Smooth muscle cell of the brain vasculature (primary cell): ENCODE measurements around the gene DCTN3.

Experiments used
- DNase-seq: peaks from one replicate; pipeline ENCODE4 v3.0.0-alpha.2; 2012; ENCODE audit warnings: low read depth, low spot score

DCTN3 gene

DNA sequence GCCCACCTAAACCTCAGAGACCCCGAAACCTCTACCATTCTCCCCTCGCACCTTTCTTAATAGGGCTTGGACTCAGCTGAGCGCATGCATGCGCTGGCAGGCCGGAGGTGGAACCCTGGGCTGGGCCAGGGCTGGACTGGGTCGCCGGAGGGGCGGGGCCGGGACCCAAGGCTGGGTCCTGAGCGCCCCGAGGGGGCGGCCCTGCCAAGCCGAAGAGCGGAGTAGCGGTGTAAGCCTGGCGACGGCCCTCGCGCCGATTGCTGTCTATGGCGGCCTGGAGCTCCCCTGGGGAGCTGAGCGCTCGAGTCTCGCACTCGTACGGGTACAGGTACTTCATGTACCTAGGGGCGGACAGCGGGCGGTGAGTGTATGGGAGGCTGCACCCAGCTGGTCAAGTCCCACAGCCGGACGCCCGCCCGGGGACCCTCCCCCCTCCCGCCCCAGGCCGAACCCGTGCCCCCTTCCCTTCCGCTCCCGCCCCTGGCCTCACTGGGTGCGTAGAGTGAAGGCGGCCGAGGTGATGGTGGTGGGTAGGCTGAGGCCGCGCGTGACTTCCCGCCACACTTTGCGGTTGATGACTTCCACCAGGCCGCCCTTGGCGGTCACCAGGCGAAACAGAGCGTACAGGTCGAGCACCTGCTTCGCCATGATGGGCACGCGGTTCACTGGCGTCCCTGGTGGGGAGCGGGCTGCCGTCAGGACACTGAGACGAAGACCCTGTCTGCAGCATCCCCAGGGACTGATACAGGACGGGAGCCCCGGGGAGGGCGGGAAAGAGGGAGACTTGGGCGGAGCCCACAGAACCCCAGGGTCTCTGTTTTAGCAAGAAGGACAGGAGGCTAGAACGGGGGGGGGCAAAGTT, 3.3 kb upstream of the DCTN3 start:
- DNase-seq, result no peak

DNA sequence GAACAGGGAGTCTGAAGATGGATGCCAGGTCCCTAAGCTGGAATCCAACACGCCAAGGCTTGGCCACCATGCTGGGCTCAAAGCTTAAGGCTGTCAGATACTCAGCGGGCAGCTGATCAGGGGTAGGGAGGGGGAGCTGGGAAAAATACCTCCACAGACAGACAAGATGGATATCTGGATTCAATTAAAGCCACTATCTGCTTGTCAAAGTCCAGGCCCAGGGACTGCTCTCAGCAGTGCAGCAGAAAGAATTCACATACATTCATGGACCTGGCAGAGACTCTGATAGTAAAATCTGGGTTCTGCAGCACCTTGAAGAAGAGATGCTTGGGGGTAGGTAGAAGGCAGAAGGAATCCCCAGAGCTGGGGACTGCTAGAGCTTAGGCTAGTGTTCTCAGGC, 5.2 kb downstream of the DCTN3 start:
- no peak for DNase-seq

DNA sequence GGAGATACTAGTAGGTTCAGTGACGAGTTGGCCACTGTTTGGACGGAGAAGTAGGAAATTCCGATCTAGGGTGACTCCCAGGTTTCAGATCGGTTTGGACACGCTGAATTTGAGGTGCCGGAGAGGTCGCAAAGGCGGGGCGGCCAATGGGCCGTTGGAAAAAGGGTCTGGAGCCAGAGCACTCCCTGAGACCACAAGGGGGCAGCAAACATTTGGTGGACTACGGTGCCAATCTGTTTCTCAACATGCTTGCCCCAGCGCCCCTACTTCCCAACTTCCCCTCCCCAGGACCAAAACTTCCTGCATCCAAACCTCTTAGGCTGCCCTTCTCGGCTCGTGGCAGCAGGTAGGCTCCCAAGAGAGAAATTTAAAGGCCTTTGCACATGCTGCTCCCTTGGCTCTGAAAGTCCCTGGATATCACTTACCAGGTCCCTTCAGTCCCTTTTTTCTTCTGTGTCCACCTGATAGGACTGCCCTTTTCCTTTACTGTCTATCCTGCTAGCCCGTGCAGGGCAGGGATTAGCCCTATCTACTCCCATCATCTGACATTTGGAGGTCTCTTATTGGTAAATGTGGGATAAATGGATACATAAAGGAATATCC, 7.4 kb downstream of the DCTN3 start:
- DNase-seq, result no peak

DNA sequence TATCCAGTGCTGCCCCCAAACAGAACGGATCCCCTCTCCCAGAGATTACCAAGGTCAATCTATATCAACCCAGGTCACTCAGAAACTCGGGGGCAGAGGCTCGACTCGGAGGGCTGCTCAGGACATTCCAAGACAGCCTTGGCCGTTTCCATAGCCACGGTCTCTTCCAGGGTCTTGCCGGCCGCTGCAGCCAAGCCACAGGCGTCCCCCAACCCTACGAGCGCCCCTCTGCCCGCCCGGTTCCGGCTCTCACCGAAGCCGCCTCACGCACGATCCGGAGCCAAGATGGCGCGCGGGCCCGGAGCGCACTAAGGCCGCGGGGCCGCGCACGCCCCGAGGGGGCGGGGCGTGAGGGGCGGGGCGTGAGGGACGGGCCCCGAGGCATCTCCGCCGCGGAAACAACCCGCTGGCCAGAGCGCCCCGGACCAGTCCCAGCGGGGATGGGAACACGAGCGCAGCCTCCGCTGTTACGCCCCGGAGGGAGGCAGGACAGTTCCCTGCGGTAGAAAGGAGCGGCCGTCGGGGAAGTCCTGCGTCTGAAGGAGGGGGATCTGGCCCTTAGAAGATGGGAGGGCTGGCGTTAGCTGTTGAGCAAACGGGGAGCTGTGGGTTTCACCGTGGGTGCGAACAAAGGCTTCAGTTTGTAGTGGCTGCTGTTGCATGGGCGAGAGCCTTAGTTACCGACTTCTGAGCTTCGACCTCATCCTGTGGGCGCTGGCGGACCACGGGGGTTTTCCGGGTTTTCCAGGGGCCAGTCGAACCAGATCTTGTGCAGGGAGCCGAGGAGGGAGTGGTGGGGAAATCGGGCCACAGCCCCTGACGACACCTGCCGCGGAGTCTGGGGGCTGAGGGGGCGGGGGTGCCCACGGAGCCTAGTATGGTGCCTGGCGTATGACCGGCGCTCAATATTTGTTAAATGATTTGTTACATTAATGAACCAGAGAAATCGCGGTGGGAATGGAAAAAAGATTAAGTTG, 8.2 kb downstream of the DCTN3 start, which contains the start of gene RPP25L:
Gene RPP25L, minus strand, starts transcription at position 287 of the 977 bp plus-strand sequence. CDS start 801 bp downstream, outside the sequence.
- no peak for DNase-seq

DNA sequence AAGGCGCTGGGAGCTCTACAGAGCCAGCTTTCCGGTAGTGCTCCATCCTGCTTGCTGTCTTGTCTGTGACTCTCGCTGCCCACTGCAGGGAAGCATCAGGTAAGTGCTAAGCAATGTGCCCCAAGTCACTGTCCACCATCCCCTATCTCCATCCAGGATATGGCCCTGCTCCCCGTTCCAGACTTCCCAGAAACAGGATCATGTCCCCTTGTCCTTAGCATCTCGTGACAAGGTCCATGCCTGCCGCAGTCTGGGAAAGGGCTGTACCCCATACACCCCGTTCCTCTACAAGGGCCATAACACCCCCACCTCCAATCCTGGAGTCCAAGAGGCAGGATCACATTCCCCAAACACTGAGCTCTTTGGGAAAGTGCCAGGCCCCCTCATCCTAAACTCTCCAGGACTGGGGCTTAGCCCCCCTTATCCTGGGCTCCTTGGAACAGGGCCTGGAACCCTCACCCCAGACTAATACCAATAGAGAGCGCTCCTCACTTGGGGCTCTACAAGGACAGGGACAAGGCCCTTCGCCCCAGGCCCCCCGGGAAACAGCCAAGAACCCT, 9.0 kb downstream of the DCTN3 start:
- no peak for DNase-seq

DNA sequence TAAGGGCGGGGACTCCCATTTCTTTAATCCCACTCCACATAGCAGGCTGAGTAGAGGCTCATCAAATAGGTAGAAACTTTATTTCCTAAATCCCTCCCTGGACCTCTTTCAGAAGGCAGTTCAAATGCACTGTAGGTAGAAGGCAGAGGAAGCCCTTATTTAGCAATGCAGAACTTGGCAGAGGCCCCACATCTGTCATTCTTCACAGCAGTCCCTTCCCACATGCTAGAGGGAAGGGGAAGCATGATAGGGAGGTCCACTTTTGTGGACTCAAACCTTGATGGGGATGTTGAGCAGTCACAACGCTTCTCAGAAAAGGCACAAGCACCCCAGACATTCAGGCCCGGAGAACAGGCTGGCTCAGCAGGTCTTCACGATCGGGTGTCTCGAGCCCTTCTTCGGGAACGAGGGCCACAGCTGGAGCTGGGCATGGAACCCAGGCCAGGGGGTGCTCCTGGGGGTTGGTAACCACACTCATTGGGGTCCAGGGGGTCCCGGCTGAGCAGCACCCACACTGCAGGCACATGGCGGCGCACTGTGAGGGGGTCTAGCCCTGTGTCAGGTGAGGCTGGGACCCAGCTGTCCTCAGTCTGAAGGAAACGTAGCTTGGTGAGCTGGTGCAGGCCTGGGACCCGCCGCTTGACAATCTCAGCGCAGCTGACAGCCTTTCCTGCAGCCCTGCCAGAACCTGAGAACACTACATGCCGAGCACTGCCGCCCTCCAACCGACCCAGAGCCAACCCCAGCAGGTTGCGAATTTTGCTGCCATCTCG, 9.7 kb downstream of the DCTN3 start:
- DNase-seq, result no peak

DNA sequence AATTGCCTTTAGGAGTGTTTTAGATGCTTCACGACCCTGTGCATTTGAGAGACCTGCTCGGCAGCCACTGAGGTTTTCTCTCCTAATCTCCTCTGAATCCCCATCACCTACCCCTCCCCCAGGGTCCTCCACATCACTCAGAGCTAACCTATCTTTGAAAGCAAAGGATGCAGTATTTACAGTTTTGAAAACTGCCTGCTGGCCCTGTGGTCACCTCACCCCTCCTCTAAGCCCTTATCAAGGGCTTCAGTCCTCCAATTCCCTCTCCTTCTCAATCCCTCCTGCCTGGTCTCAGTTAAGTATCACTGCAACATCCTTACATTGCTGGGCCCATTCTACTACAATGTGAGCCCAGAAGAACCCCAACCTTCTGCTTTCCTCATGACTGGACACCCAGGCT, 13.0 kb downstream of the DCTN3 start:
- DNase-seq, result no peak

DNA sequence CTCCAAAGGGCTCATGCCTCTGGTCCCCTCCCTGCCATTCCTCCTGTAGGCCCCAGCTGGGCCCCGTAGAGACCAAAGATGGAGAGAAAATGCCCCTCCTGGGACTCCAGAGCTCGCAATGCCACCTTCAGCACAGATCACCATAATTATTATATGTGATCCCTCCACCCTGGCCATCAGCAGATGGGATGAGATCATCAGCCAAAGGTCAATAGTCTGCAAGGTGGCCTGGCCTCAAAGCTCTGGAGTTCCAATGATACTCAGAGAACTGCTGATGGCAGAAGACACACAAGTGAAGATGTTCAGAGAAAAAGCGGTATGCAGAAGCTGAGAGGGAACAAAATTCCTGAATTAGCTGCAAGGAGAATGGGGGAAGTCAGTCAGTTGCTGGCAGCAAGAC, 13.4 kb downstream of the DCTN3 start:
- DNase-seq, result no peak

DNA sequence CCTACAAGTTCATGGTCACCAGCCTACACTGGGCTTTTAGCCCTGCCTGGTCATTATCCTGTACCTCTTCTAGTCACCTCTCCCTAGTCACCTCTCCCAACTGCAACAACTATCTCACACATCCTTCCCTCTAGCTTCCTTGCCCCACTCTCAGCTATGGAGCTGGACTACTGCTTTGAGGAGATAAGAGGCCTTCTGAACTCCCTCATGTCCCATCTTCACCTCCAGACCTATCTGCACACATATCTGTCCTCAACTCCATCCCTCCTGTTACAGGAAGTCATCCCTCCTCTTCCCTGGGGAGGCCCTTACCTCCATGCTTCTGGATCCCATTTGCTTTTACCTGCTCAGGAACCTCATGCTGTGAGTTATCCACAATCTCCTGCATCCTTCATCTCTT, 14.1 kb downstream of the DCTN3 start:
- no peak for DNase-seq

DNA sequence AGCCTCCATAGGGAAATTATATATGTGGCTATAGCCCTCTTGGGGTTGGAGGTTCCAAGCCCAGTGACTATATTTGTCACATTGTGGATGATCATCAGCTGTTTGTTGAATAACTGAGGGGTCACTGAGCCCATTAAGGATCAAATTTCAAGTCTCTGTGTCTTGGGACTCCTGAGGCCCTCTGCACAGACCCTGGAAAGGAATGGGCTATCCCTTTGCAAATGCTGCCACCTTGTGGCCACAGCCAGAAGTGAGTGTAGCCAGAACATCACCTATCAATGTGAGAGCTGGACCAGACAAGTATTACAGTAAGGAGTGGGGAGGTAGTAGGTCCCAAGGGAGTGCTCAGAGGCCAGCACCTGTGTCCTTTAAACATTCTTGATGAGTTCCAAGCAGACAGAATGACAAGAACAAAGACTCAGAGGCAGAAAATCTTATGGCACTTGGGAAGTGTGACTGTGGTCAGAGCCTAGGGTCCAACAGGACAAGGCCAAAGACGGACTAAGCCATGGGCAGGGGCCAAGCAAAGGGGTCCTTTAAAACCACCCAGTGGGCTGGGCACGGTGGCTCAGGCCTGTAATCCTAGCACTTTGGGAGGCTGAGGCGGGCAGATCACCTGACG, 16.6 kb downstream of the DCTN3 start:
- no peak for DNase-seq

DNA sequence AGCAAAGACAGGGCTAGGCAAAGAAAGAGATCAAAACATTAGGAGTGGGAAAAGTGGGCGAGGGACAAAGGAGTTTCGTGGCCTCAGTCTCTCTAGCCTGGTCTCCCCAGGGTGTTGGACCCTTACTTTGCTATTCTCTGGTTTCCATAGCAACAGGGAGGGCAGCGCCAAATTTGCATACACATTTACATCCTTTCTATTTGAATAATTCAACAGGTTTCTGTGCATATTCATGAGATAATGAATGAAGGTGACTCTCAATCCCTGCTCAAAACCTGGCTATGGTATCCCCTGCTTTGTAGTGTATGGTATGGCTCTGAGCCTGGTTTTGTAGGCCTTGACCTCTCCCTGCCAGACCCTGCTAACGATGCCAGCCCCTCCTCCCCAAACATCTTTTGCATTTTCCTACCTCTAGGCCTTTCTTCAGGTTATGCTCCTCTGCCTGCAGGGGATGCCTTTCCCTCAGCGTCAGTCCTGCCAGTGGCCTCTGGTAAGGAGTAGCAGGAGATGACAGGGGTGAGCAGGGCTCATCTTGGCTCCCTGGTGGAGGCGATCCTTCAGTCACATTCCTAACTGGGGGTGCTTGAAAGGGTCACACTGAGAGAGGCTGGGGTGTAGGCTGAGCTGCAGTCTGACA, 18.2 kb downstream of the DCTN3 start:
- DNase-seq, result no peak

DNA sequence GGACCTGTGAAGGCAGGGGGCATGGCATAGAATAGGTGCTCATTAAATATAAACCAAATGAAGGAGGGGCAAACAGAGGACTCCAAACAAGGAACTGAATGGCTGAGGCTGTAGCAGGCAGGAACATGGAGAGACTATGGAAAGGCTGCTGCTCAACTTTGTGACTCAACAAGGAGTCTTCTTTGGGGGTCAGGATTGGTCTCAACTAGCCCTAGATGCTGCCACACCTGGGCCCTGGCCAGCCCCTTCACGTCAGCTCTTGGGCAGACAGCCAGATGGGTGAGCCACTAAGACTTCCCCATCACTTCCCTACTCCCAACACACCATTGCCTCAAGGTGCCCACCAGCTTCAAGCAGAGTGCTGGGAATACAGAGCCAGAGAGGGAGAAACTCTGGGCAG, 19.4 kb downstream of the DCTN3 start:
- no peak for DNase-seq

DNA sequence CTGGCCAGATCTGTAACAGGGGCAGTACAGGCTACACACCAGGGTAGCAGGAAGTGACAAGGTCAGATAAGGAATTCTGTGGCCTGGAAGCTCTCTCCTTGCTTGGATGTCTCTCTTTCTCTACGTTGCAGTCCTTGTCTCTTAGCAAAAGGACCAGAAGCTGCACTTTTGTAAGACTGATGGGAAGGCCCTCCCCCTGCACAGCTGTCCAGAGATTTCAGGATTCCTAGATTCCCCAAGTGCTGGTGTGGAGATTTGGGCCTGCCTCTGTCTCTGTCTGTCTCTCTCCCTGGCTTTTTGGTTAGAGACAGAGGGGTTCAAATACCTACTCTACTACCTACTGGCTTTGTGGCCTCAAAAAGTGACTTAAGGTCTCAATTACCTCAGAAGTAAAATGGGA, 20.7 kb downstream of the DCTN3 start:
- no peak for DNase-seq

DNA sequence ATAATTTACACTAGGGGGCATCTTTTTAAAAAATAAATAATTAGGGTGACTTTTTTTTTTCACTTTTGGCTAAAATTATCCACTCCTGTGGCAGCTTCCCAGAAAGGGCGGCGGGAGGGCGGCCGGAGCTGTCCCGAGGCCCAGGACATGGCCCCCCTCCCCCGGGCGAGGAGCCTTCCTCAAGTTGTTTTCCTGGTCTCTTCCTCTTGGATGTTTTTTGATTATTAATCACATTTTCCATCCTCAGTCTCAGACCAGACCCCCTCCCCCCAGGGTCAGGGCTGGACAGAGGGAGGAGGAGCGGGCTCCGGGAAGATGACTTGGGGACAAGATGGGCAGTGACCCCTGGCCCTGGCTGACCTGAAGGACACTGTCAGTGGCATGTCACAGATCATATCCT, 26.1 kb downstream of the DCTN3 start:
- no peak for DNase-seq

DNA sequence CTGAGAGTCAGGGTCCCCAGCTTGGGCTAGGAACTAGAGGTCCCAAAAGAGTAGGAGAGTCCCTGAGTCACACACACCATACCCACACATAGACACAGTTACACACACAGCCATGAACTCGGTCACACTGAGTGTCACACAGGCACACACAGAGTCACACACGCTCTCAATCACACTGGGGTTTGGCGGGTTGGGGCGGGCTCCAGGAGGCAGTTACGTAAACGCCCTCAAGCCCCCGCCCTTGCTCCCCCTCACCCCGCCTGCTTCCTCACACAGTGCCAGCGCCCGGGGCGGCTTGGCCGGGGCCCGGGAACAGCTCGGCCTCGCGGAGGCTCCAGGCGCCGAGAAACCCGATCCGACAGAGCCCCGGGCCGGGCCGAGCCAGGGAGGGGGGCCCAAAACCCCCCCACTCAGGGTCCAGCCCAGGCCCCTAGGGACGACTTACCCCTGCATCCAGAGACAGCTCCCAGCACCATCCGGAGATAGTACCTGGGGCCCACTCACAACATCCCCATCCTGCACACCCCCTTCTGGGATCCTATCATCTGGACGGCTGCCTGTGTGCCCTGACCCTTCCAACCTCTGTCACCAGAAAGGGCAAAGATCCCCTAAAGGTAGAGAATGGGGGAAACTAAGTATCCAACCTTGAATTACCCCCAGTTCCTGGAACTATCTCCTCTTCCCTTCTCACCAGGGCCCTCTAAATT, 27.2 kb downstream of the DCTN3 start:
- no peak for DNase-seq

DNA sequence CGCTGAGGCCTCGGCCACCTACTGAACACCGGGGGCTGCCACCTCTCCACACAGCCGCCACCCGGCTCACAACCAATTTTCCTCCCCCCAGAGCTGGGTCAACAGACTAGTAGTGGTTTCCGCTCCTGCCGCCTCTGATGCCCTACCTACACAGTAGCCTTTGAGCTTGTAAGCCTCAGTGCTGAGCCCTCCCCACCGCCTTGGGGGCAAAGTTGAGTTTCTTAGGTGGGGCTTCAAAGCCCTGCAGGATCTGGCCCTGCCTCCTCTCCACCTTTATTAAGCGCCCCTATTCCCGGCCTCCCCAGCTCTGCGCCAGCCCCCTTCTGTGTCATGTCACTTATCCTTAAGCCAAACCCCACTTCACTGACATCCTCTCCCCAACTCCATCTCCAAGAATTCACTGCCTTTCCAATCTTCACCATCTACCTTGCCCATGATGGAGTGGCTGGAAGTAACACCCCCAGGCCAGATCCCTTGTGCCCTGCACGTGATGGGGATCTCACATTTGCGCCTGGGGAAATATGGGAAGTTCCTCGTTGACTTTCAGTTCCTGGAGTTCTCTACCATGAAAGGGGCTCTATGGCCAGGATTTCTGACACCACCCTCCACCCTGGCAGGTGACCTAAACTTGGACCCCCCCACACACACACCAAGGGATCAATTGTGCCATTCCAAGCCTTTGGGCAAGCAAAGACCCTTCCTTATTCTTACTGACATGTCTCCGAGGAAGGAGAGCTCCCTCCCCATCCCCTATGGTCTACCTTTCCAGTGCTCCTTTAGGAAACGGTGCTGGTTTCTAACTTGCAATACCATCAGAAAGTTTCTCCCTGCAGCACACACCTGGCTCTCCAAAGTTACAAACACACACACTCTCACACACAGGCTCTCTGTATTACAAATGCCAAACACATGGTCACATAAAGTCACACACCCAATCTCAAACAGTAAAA, 28.1 kb downstream of the DCTN3 start:
- no peak for DNase-seq

DNA sequence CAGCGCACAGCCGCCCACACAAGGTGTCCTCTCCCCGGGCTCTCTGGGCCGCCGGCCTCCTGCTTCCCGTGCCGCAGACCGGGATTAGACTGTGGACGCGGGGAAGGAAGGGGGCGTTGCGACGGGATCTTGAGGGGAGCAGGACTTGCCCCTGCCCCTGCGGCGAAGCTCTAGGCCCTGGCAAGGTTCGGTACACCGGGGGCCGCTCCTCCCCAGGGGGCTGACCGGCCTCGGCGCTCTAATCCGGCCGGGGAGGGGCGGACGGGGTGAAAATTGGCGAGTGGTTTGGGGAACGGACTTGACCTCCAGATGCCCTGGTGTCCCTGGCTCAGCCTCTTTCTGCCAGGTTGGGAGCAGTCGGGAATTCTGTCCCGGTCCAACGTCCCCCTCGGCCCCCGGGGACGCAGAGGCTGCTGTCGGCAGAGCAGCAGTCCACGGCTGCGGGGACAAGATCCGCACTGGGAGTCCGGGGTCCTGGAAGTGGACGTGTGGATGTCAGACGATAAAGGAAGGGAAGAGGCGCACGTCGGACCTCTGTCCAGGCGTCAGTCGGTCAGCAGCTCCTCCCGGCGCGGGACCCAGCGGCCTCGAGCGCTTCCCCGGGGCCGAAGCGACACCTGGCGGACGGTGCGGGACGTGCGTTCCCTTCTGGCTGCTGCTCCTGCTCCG, 28.9 kb downstream of the DCTN3 start:
- peak; percentile 32 for DNase-seq
